SK-N-SH (cell line): ENCODE measurements around the gene PRKAB1. TPM values are rescaled to one million over a fixed set of nuclear protein-coding genes. Genes with fewer than 3 reads are reported as not detected.

Experiments used
- CTCF ChIA-PET: fragments of 300-600, 350-600 bp; formaldehyde crosslinking; extraction: SDS; loops from one replicate; lab custom pipeline; 2021; lab: Yijun Ruan, JAX
- POLR2A ChIA-PET: fragments of 350-600 bp; sonication (Branson Sonifier 250); formaldehyde crosslinking; extraction: SDS; loops from one replicate; lab custom pipeline; 2020; ENCODE audit warnings: antibody characterized with exemption, inconsistent platforms; lab: Yijun Ruan, JAX
- DNase-seq: peaks from one replicate; pipeline ENCODE4 v3.0.0; 2012
- H2AFZ ChIP-seq: fragments of 200-600 bp; sonication (generic); 2 replicates; pipeline ENCODE4 v1.8.1; 2016; ENCODE audit warnings: antibody characterized with exemption, mild to moderate bottlenecking, low read depth
- H3F3A ChIP-seq: fragments of 200-600 bp; sonication (generic); replicated peaks from 2 replicates; pipeline ENCODE3; 2016; ENCODE audit warnings: antibody characterized with exemption, mild to moderate bottlenecking; ENCODE audit not compliant: insufficient read depth
- H3K27ac ChIP-seq, 2 experiments: fragments of 200-500 bp in 1 of 2; fragments of 200-600 bp in 1 of 2; sonication (Bioruptor generic) in 1 of 2; sonication (generic), shearing (Covaris generic) in 1 of 2; 2 replicates each; pipeline versions ENCODE4 v1.5.1 to v1.6.1; 2014 to 2016; ENCODE audit warnings: low read depth in 2 of 2, inconsistent platforms in 1 of 2, low read length in 1 of 2, mild to moderate bottlenecking in 1 of 2, mixed read lengths in 1 of 2
- H3K27me3 ChIP-seq: fragments of 200-600 bp; sonication (generic), shearing (Covaris generic); 2 replicates; pipeline ENCODE4 v1.6.1; 2016; ENCODE audit warnings: mixed run types; ENCODE audit not compliant: insufficient read depth
- H3K36me3 ChIP-seq, 2 experiments: fragments of 200-500 bp in 1 of 2; fragments of 200-600 bp in 1 of 2; sonication (Bioruptor generic) in 1 of 2; sonication (generic) in 1 of 2; replicated peaks in 1 of 2; 2 replicates each; pipeline versions ENCODE3 to v1.5.1; 2014 to 2016; ENCODE audit warnings: low read length in 1 of 2, mild to moderate bottlenecking in 1 of 2; ENCODE audit not compliant: insufficient read depth in 2 of 2, control insufficient read depth in 1 of 2
- H3K4me1 ChIP-seq, 2 experiments: fragments of 200-500 bp in 1 of 2; fragments of 200-600 bp in 1 of 2; sonication (Bioruptor generic) in 1 of 2; sonication (generic), shearing (Covaris generic) in 1 of 2; 2 replicates each; pipeline versions ENCODE4 v1.5.1 to v1.6.1; 2014 to 2016; ENCODE audit warnings: low read depth in 1 of 2, low read length in 1 of 2, mixed run types in 1 of 2; ENCODE audit not compliant: insufficient read depth in 2 of 2, control insufficient read depth in 1 of 2
- H3K4me2 ChIP-seq: fragments of 200-600 bp; sonication (generic), shearing (Covaris generic); 2 replicates; pipeline ENCODE4 v1.6.1; 2017; ENCODE audit warnings: mixed run types
- H3K4me3 ChIP-seq, 2 experiments: fragments of 200-500 bp in 1 of 2; fragments of 200-600 bp in 1 of 2; sonication (Bioruptor generic) in 1 of 2; sonication (generic), shearing (Covaris generic) in 1 of 2; 2 replicates each; pipeline versions ENCODE4 v1.5.1 to v1.8.1; 2014 to 2016; ENCODE audit warnings: low read depth in 2 of 2, inconsistent platforms in 1 of 2, low read length in 1 of 2, mild to moderate bottlenecking in 1 of 2, mixed read lengths in 1 of 2, moderate library complexity in 1 of 2
- H3K79me2 ChIP-seq: fragments of 200-600 bp; sonication (generic); 2 replicates; pipeline ENCODE4 v1.8.1; 2017; ENCODE audit warnings: mild to moderate bottlenecking; ENCODE audit not compliant: insufficient read depth
- H3K9ac ChIP-seq: fragments of 200-600 bp; sonication (generic); 2 replicates; pipeline ENCODE4 v1.6.1; 2017; ENCODE audit warnings: mixed run types
- H3K9me2 ChIP-seq: fragments of 200-600 bp; sonication (generic); 2 replicates; pipeline ENCODE4 v1.6.1; 2017; ENCODE audit warnings: mixed run types
- H3K9me3 ChIP-seq: fragments of 200-600 bp; sonication (generic); 2 replicates; pipeline ENCODE4 v1.6.1; 2017; ENCODE audit warnings: mixed run types, mild to moderate bottlenecking, moderate library complexity
- H4K20me1 ChIP-seq: fragments of 200-600 bp; sonication (generic); 2 replicates; pipeline ENCODE4 v1.6.1; 2017; ENCODE audit warnings: mild to moderate bottlenecking, mixed run types; ENCODE audit not compliant: insufficient read depth
- CHD2 ChIP-seq: fragments of 150-350 bp; IDR thresholded peaks from 2 replicates; pipeline ENCODE4 v1.6.1; 2018; ENCODE audit warnings: low read length; ENCODE audit not compliant: partially characterized antibody
- CTCF ChIP-seq: fragments of 200-600 bp; sonication (generic); IDR thresholded peaks from 2 replicates; pipeline ENCODE4 v1.6.1; 2017; ENCODE audit warnings: antibody characterized with exemption, mild to moderate bottlenecking, moderate library complexity
- EP300 ChIP-seq, 2 experiments: IDR thresholded peaks; 2 replicates each; pipeline versions ENCODE4 v1.4.0 to v1.6.1; 2012; ENCODE audit warnings: borderline replicate concordance in 1 of 2, low read depth in 1 of 2, low read length in 1 of 2
- EZH2phosphoT487 ChIP-seq: fragments of 200-600 bp; sonication (generic); IDR thresholded peaks from 2 replicates; pipeline ENCODE4 v1.6.1; 2017; ENCODE audit warnings: low read depth, mixed run types, mild to moderate bottlenecking, antibody characterized with exemption, moderate library complexity, borderline replicate concordance
- FOXJ3 ChIP-seq: sonication (generic); formaldehyde crosslinking; IDR thresholded peaks from 2 replicates; pipeline ENCODE4 v1.5.1; 2020; ENCODE audit warnings: mild to moderate bottlenecking, missing genetic modification reagents
- FOXM1 ChIP-seq: IDR thresholded peaks from 2 replicates; pipeline ENCODE4 v1.4.0; 2012; ENCODE audit warnings: low read depth, mild to moderate bottlenecking
- GATA2 ChIP-seq: sonication (generic); formaldehyde crosslinking; IDR thresholded peaks from 2 replicates; pipeline ENCODE4 v1.5.0; 2020; ENCODE audit warnings: mild to moderate bottlenecking, missing genetic modification reagents
- IRF3 ChIP-seq: fragments of 150-350 bp; IDR thresholded peaks from 2 replicates; pipeline ENCODE4 v1.6.1; 2016; ENCODE audit warnings: mild to moderate bottlenecking, low read depth, low read length
- MAX ChIP-seq: IDR thresholded peaks from 2 replicates; pipeline ENCODE4 v1.4.0; 2012; ENCODE audit warnings: low read depth
- MXI1 ChIP-seq: IDR thresholded peaks from 2 replicates; pipeline ENCODE4 v1.6.1; 2012; ENCODE audit warnings: mild to moderate bottlenecking, low read depth, low read length, improper control_type of control experiment
- NFIC ChIP-seq: IDR thresholded peaks from 2 replicates; pipeline ENCODE4 v1.4.0; 2012; ENCODE audit warnings: borderline replicate concordance
- PBX3 ChIP-seq: IDR thresholded peaks from 2 replicates; pipeline ENCODE4; 2012
- POLR2AphosphoS5 ChIP-seq: IDR thresholded peaks from 2 replicates; pipeline ENCODE4 v1.6.1; 2012; ENCODE audit warnings: low read depth, low read length
- RAD21 ChIP-seq: IDR thresholded peaks from 2 replicates; pipeline ENCODE4 v1.6.1; 2012; ENCODE audit warnings: mild to moderate bottlenecking, low read length
- REST ChIP-seq: IDR thresholded peaks from 2 replicates; pipeline ENCODE4 v1.6.1; 2012; ENCODE audit warnings: mild to moderate bottlenecking, low read depth, low read length, moderate library complexity
- RFX5 ChIP-seq: IDR thresholded peaks from 2 replicates; pipeline ENCODE4 v1.6.1; 2012; ENCODE audit warnings: mild to moderate bottlenecking, improper control_type of control experiment, low read length
- SMC3 ChIP-seq: IDR thresholded peaks from 2 replicates; pipeline ENCODE4 v1.6.1; 2012; ENCODE audit warnings: low read depth, low read length, improper control_type of control experiment
- TEAD4 ChIP-seq: IDR thresholded peaks from 2 replicates; pipeline ENCODE4 v1.4.0; 2012; ENCODE audit warnings: mild to moderate bottlenecking, borderline replicate concordance; ENCODE audit not compliant: insufficient read depth
- USF1 ChIP-seq: IDR thresholded peaks from 2 replicates; pipeline ENCODE4 v1.4.0; 2012; ENCODE audit warnings: low read depth, borderline replicate concordance
- YY1 ChIP-seq: IDR thresholded peaks from 2 replicates; pipeline ENCODE4 v1.4.0; 2012; ENCODE audit warnings: low read depth, mild to moderate bottlenecking
- WGBS: methylation state at CpG from one replicate; pipeline ENCODE4 v1.1.6; 2017; ENCODE audit warnings: low lambda C conversion rate; 5-methylcytosine and 5-hydroxymethylcytosine counted together
- polyA plus RNA-seq, 3 experiments: library from polyadenylated mRNA; depleted of rRNA; stranded (reverse); fragments of >200 nt; gene quantifications; 2 replicates each; pipeline ENCODE4 v1.2.3, GENCODE V29; 2012

Gene PRKAB1
- polyA plus RNA-seq, 1 of the 3 experiments (the other 2 are of a cell fraction): 28.9 TPM

- H3F3A ChIP-seq: no peaks in the 10 kb centered on the region
- H3K79me2 ChIP-seq: no peaks in the 10 kb centered on the region
- ChIA-PET CTCF (interaction anchor here (4.0 kb wide), 1 partner anchor 17 kb away, joined by 18 read pairs; no protein-coding TSS in a partner anchor), POLR2A (no interaction called here)
- H3K4me2 ChIP-seq: no peak overlapping the region
- H2AFZ ChIP-seq: no peak overlapping the region
- H3K9me2 ChIP-seq: no peaks in the 10 kb centered on the region
- H3K4me3 ChIP-seq: no peak overlapping the region
- no peaks in the 10 kb centered on the region for H3K27me3 ChIP-seq
- no peak overlapping the region for H3K27ac ChIP-seq
- WGBS: 50% methylated on average over 1 of the region's 1 CpG
- H3K9ac ChIP-seq: no peak overlapping the region
- DNase-seq: no peak
- H3K36me3 ChIP-seq: no peaks in the 10 kb centered on the region
- H4K20me1 ChIP-seq: no peaks in the 10 kb centered on the region
- no peaks in the 10 kb centered on the region for H3K9me3 ChIP-seq
- H3K4me1 ChIP-seq: peaks cover 0 to under 1% of the 10 kb centered on the region in 2 experiments; a peak in 1 of 4 replicates
- TF ChIP-seq EZH2phosphoT487 (no peak), FOXM1 (no peak), MXI1 (no peak), FOXJ3 (no peak), IRF3 (no peak), NFIC (no peak), SMC3 (no peak), GATA2 (no peak), RFX5 (no peak), MAX (no peak), USF1 (no peak), PBX3 (no peak), CHD2 (no peak), YY1 (no peak), RAD21 (no peak), CTCF (no peak), EP300 (IDR thresholded peaks at IDR 0.05; ENCODE audit: borderline replicate concordance in 1 of 2, low read depth in 1 of 2, low read length in 1 of 2) (no peak), REST (no peak), TEAD4 (no peak), POLR2AphosphoS5 (no peak)
Measured at GRCh38 chr12:119630962-119631550, 36.9 kb upstream of the PRKAB1 start.
